HG03196 (cell line): ENCODE measurements around the gene RNF212.
"Not testable (repeated sequence)": the region's sequence is repeated elsewhere in the genome, so short reads cannot be mapped to it uniquely, and the experiment has no call there.

Experiments
- ATAC-seq: cut with Tn5 transposase; IDR thresholded peaks from one replicate; pipeline ENCODE4 v1.9.1; 2021; ENCODE audit not compliant: unreplicated experiment

The RNF212 gene

DNA sequence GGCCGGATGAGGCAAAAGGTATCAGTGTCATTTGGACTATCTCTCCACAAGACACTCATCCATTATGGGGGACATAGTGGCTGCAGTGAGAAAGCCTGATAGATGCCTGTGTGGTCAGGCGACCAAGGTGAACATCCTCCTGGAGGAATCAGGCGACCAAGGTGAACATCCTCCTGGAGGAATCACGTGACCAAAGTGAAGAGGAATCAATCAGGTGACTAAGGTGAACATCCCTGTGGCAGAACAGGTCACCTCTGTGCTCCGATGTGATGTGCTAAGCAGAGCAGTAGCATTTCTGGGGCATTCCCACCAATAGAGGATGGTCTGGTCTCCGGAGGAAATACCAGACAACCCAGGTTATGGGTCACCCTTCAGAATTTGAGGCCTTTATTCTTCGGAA lies 44.0 kb downstream of the RNF212 start:
- ATAC-seq: no peak

DNA sequence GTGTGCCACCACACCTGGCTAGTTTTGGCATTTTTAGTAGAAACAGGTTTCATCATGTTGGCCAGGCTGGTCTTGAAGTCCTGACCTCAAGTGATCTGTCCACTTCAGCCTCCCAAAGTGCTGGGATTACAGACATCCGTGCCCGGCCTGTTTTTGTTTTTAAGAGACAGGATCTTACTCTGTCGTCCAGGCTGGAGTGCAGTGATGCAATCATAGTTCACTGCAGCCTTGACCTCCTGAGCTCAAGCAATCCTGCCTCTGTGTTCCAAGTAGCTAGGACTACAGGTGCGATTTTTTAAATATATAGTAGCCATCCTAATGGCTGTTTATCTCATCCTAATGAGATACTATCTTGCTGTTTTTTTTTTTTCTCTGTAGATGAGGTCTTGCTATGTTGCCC lies 47.6 kb downstream of the RNF212 start:
- ATAC-seq: no peak

DNA sequence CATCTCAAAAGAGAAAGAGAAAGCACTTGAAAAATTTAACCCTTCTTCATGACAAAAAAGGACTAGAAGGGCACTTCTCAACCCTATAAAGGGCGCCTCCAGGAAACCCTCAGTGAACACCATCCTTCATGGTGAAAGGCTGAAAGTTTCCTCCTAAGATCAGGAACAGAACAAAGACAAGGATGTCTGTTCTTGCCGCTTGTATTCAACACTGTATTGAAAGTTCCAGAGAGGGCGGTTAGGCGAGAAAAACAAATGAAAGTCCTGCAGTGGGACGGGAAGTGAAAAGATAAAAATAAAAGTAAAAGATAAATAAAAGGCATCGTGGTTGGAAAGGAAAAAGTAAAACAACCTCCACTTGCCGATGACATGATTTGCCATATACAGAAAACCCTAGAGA lies 50.9 kb downstream of the RNF212 start:
- no peak for ATAC-seq

DNA sequence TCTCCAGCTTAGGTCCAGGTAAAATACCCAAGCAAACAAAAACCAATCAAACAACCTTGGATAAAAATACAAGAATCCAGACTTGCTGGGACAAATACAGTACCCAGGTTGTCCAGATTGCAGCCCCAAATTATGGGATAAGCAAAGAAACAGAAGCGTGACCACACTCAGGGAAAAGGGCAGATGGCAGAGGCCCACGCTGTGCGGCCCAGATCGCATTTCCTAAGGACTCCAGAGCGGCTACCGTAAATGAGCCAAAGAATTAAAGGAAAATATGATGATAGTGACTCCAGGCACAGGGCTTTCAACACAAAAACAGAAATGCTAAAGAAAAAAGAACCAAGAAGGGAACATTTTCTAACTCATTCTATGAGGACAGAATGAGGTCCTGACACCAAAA lies 51.6 kb downstream of the RNF212 start:
- ATAC-seq: no peak

DNA sequence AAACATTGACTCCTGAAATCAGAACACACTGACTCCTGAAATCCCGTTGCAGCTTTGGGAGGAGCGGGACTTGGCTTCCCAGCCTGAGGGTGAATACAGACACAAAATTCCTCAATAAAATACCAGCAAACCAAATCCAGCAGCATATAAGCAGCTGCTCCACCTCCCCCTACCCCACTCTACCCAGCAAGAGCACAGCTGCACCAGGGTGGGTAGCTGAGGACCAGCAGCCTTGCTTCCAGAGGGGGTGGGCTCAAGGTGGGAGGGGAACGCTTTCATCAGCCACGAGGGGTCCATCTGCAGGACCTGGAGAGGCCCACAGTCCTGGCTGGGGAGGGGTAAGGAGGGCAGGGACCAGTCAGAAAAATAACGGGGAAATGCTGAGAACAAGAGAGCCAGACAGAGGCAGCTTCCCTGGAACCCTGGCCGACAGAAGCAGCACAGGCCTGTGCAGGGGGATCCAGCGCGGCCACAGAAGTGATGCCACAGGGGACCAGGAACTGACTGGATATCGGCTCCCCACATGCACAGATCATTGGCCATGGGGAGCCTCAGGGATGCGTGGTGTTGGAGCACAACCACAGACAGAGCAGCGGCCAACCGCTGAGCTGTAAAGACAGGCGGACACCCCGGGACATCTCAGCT lies 52.2 kb downstream of the RNF212 start:
- no peak for ATAC-seq

DNA sequence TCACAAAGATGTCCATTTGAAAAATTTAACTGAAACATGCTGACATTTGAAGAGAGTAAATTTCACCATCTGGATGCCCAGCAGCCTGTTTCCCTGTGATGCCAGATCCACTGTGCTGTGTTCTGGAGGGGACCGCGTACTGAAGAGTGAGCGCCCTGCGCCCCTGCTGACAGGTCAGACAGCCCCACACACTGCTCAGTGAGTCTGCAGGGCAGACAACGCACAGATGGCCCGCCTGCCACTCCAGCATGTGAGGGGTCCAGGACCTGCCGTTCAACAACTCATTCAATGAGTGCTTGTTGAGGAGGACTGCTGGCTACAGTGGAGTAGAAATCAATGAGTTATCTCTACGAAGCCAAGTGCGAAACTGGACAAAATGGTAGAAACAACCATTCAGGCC lies 52.7 kb downstream of the RNF212 start:
- ATAC-seq: no peak

DNA sequence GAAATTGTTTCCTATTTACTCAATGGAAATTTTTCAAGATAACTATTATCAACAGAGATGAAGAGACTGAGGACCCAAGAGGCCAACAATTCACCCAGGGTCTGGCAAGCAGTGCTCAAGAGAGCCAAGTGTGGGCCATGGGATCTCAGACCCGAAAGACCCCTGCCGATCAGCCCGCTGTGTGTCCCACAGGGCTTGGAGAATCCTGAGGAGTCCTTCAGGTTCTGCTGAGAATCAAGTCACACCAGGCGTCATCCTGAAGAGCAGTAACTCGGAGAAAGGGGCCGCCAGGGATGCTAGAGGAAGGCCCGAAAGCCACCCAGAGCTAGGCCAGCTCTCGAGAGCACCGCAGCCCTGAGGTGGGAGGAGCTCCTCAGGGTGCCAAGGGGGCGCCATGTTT lies 53.2 kb downstream of the RNF212 start:
- ATAC-seq: no peak

DNA sequence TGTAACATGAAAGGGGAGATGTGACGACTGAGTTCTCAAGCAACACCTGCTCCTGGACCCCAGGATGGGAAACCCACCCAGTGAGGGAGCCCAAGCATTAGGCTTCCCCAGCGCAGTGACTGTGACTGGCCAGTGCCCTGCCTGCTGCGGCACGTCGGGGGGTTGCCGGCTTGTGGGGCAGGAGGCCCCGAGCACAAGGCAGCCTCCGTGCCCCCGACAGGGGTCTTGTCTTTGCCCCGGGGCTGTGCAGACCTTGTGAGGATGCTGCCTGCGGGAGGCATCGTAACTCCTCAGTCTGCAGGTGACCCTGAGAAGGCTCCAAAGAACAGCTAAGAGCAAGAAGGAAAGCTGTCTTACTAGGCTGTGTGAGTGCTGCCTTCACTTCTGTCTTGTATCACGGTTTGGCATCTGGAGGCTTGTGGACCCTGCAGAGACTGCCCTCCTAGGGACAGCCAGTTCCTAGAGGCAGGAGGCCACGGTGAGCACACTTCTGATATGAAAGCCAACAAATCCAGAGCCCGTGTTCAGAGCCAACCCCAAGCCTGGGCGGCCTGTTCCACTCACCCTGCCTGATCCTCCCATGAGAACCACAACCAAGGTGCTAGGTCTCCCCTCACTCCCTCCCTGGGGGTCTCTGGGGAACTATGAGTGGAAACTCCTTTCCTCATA lies 54.2 kb downstream of the RNF212 start:
- ATAC-seq: no peak

DNA sequence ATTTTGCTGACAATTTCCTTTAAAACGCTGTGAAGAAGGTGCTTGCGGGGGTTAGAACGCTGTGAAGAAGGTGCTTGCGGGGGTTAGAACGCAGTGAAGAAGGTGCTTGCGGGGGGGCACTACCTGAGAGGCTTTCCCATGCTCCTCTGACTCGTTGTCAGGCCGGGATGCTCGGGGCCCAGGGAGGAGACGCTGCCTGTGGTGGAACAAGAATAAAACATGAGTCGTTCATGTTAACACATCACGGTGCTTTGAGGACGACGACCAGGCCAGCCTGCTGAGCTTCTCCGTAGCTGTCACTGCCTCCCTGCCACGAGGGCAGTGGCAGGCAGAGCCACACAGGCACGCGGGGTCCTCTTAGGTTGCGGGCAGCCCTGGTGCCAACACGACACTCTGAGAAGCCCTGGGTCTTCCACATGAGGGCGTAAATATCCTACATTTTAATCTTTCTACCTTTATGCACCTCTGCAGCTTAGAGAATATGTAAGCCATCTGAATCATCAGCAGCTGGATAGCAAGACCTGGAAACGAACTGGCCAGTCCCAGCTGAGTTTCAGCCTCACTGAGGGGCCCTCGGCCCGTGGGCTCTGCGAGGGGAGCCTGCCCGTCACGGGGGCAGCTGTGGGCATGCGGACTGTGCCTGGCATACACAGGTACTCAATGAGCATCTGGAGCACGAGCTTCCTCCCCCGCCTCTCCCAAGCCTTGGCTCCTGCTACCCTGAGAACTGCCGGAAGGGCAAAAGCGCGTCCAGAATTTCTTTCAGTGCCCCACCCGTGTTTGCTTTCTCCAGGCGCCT lies 55.0 kb downstream of the RNF212 start:
- ATAC-seq: no peak

DNA sequence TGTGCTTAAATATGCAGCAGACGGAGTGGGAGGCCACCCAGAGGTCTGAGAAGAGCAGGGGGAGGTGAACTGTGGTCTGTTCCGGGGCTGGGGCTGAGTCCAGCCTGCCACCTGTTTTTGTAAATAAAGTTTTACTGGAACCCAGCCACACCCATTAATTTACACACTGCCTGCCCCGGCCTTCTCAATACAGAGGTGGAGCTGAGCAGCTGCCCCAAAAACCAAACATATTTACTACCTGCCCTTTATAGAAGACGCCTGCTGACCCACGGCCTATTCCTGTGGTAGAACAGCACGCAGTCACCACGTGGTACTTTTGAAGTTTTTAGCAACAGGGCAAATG lies 56.0 kb downstream of the RNF212 start:
- ATAC-seq: no peak

DNA sequence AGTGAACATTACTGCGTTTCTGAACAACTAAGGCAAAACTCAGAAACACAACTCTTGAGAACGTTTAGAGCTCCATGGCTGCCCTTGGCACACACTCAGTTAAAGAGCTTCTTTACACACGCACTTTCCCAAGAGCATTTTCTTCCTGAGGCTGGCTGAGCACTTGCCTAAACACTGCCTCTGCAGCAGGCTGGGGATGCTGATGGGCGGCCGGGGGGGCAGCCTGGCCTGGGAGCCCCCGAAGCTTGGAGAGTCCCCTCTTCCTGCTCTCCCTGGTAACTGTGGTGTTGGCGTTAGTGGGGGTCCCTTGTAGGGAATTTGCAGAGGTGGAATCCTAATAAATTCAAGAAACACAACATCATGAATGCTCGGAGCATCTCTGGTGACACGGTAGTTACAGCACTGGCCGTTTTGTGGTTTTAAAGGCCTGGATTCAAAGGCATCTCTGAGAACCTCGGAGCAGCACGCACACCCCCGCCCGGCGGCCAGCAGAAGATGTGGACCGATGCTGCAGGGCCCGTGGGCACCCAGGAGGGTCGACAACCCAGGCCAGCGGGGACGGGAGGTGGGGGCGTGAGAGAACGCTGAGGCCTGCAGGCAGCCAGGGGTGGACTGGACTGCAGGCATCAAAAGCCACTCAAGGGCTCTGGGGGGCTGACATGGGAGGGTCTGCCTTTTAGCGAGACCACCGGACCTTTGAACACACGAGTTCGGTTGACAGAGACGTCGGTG lies 56.5 kb downstream of the RNF212 start:
- no peak for ATAC-seq

DNA sequence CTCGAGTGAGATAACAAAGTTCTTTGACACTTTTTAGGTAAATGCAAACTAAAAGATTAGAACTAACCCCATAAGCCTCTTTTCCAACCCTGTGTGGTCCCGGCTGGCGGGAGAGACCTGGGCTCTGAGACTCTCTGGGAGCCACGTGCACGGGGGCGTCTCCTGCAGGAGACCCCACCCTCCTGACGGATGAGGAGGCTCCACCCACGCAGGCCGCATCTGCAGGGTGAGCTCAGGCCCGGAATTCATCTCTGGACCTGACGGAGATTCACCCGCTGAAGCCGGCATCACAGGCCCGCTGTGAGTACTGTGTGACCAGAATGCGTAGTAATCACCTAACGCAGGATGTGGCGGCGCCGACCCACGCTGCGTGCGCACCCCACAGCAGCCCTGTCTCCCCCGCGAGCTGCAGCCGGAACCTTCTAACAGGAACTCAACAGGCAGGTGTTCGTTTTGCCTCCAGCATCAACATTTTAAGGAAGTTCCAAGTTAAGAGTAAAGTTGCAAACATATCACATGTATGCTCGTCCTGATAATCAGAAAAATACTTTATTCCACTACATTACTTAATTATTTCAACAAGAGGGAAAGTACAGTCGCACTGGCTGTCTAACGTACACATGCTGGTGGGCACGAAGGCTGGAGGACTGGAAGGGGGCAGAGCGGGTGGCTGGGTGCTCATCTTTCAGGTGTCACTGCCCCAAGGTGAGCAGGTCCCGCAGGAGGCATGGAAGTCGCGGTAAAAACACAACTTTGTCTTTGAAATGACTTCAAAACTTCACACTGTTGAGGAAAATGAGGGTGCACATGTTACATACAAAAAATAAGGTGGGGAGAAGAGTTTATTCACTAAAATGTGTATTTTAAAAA lies 57.4 kb downstream of the RNF212 start:
- ATAC-seq: no peak

DNA sequence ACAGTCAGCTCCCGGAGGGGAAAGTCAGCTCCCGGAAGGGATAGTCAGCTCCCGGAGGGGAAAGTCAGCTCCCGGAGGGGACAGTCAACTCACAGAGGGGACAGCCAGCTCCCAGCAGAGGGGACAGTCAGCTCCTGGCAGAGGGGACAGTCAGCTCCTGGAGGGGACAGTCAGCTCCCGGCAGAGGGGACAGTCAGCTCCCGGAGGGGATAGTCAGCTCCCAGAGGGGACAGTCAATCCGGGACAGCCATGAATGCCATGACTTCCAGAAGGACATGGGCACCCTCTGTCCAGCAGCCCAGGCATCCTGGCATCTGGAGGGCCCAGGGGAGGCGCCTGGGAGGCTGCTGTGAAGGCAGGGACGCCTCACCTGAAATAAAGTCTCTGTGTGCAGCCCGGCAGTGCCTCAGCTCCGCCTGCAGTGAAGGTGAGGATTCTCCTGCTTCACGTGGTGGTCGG lies 58.1 kb downstream of the RNF212 start:
- ATAC-seq: not testable (repeated sequence)

DNA sequence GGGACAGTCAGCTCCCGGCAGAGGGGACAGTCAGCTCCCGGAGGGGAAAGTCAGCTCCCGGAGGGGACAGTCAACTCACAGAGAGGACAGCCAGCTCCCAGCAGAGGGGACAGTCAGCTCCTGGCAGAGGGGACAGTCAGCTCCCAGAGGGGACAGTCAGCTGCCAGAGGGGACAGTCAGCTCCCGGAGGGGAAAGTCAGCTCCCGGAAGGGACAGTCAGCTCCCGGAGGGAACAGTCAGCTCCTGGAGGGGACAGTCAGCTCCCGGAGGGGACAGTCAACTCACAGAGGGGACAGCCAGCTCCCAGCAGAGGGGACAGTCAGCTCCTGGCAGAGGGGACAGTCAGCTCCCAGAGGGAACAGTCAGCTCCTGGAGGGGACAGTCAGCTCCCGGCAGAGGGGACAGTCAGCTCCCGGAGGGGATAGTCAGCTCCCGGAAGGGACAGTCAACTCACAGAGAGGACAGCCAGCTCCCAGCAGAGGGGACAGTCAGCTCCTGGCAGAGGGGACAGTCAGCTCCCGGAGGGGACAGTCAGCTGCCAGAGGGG lies 58.6 kb downstream of the RNF212 start:
- not testable (repeated sequence) for ATAC-seq

DNA sequence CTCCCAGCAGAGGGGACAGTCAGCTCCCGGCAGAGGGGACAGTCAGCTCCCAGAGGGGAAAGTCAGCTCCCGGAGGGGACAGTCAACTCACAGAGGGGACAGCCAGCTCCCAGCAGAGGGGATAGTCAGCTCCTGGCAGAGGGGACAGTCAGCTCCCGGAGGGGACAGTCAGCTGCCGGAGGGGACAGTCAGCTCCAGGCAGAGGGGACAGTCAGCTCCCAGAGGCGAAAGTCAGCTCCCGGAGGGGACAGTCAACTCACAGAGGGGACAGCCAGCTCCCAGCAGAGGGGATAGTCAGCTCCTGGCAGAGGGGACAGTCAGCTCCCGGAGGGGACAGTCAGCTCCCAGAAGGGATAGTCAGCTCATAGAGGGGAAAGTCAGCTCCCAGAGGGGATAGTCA lies 59.5 kb downstream of the RNF212 start:
- ATAC-seq: not testable (repeated sequence)

DNA sequence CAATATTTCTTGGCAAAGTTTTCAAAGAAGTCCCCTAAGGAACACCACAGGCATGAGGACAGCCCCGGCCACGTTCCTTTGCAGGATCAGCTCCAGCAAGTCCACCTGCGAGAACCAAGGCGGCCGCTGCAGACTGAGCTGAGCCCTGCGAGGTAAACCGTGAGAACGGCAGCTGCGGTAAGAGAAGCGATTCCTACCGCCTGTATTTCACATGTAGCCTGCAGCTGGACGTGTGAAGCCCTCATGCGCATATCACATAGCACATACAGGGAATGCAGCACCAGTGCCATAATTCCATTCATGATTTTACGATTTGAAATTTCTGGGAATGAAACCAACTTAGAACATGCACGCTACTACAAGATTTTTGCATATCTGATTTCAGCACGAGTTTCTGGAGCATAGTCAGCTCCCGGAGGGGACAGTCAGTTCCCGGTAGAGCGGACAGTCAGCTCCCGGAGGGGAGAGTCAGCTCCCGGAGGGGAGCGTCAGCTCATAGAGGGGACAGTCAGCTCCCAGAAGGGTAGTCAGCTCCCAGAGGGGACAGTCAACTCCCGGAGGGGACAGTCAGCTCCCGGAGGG lies 60.2 kb downstream of the RNF212 start:
- no peak for ATAC-seq

DNA sequence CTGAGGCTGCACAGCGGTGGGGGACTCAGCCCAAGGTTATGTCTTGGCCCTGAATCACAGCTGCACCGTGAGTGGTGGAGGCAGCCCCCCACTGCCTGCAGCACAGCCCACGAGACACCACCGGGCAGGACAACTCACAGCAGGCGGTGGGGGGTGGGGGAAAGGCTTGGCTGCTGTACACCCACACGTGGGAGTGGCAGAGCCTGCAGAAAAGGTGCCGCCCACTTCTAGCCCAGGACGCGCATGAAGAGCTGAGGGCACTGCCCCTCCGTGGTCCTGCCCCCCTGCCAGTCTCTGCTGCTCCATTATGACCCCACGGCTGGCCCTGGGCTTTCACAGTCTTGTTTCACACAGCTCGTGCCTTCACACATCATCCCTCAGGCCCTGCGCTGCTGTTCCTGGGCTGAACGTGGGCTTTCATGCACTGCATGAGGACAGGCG lies 61.1 kb downstream of the RNF212 start:
- no peak for ATAC-seq

DNA sequence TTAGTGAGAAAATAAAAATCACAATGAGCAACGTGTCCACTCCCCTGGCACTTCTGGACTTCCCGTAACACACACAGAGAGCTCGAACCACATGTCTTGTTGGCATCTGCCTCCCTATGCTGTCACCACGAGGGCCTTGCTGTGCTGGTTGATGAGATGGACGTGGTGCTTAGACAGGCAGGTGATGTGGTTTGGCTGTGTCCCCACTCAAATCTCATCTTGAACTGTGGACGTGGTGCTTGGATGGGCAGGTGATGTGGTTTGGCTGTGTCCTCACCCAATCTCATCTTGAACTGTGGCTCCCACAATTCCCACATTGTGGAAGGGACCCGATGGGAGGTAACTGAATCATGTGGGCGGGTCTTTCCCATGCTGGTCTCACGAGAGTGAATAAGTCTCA lies 61.9 kb downstream of the RNF212 start:
- no peak for ATAC-seq

DNA sequence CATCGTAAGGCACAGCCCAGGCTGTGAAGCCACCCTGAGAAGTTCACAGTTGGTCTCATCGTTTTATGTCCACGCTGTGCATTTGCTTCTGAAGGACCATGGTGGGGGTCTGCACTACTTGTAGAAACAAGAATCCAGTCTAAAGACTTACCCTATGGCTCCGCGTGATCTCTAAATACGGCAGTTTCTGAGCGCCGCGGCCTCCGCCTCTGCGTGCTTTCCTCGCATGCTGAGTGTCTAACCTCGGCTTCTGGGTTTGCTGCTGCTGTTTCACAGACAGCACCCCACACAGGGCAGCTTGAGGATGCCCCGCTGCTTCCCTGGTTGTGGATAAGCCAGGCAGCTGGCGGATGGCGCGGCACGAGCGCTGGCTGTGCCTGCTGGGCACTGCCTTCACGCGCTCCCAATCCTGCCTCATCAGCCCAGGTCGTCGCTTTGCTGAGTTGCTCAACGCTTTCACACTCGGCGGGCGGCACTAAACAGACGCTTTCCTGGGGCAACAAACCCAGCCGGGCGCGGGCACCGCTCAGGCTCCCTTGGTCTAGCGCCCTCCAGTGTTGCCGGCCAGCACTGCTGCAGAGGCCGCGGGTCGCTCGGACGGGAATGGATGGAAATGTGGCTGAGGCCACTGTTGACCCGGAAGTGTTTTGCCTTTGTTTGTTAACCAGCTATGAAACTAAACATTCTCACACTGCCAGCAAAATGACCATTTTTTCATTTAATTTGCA lies 62.7 kb downstream of the RNF212 start:
- ATAC-seq: no peak
